A204.1 (cell line): ENCODE data around the gene ARHGAP19.

ENCODE experiments used
- FAIRE-seq: peaks from 2 replicates; lab custom pipeline; 2012; peaks lifted over from hg19 to GRCh38; lab: Jason Lieb, UNC

Gene ARHGAP19

DNA sequence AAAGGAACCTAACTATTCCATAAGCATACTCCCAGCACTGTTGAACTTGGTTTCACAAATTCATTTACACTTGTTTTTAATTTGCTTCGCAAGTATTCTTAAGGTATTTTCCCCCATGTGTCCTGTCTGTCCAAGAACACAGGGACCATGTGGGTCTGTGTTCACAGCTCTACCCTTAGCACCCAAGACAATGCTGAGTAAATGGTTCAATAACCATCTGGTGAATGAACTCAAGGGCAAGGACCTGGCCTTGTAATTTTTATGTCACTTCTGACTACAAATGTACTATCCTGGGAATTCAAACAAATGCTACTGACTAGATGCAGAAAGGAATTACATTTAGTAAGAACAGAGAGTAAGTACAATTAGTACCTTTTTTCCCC is 63.7 kb downstream of the ARHGAP19 start:
- no peak for FAIRE-seq

DNA sequence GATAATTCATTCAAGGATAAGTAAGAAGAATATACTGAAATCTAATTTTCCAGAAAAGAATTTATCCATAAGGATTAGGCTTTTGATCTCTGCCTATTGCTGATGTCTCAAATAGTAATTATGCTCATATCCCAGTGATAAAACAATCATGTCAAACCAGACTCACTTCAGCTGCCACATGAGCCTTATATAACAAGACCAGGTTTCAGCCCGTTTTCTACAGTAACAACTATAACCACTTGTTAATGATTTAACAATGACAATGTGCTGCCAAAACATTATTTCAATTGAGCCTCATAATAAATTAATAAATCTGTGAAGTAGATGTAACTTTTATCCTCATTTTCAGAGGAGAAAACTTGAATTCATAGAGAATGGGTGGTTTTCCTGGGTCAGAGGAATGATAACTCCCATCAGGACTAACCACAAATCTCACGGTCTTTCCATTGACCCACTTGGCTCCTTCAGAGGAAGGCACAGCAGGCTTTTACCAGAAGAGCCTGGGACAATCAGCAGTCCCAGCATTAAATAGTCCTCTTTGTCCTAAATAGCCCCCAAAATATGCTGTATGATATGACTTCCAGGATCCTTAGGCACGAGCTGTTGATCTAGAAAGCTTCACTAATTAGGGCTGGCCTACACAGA is 64.2 kb downstream of the ARHGAP19 start:
- FAIRE-seq: no peak

GRCh38 chr10:97226398-97226797 is 66.0 kb downstream of the ARHGAP19 start:
- no peak for FAIRE-seq

DNA sequence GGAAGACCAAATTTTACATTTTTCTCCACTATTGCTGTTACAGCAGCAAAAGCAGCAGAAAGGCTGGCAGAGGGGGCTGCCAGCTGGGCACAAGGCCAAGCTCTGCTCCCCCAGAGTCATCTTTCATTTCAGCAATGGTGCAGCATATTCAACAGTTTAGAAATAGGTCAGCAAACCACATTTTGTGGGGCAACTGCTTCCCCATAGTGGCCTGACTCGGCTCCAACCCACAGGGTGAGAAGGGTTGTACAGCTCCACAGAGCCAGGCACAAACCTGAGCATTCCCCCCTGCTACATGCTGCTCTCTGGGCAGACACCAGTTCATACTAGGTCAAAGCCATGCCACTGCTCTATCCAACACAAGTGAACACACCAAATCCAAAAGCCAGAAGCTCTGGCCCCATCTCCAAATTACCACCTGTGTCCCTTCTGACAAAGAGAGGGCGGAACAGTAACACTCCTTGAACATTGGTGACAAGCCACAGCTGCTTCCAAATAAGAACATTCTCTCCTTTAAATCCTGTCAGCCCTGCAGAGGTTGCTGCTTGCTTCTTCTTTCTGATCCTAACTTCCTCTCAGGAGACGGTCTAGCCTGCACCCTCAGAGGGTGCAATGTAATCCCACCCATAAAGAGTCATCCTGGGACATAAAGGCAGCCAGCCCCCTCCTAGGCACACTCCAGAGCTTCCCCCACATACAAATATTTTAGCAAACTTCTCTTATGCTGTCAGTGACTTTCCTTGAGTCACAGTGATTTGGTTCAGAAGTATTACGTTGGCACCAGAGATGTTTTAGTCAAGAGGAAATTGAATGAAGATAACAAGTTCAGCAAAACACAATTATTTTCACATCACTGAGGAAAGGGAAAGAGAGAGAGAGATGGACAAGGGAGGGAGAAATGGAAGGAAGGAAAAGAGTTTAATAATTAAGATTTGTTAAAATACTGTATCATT is 67.7 kb downstream of the ARHGAP19 start:
- FAIRE-seq: no peak

- no peak for FAIRE-seq
Measured at GRCh38 chr10:97222326-97222961, 70.0 kb downstream of the ARHGAP19 start.

DNA sequence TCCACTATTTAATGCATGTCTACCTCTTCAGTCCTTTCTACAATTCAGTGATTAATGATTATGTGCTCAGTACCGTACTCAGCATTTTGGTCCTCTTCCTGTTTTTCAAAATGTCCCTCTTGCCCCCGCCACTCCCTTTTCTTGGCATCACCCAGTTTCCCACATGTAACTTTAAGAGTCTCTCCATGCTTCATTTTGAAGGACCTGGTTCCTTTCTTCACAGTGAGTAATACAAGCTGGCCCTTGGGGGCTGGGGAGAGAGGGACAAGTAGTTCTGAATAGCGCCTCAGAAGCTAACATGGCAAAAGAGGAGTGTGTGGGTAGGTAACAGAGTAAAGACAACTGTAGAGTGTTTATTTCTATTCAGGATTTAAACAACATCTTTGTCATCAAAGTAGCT is 72.1 kb downstream of the ARHGAP19 start:
- no peak for FAIRE-seq

GRCh38 chr10:97217299-97217698 is 75.1 kb downstream of the ARHGAP19 start:
- no peak for FAIRE-seq

GRCh38 chr10:97215619-97216260 is 76.7 kb downstream of the ARHGAP19 start:
- no peak for FAIRE-seq

GRCh38 chr10:97213431-97213830 is 79.0 kb downstream of the ARHGAP19 start:
- no peak for FAIRE-seq

DNA sequence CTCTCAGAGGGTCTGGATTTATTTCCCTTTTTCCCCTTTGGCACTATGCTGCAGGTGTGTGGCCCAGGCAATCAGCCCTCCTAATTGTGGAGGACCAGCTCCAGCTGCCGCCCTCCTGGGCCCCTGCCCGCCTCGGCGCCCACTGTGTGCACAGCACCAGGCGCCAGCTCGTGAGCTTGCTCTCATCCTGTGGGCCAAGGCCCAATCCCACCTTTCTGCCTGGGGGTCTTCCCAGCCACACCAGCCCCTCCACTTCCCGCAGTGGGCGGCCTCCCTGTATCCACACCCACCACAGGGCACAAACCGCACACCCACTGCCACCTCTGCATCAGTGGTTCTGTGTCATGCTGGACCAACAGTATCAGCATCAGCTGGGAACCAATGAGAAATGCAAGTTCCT is 81.2 kb downstream of the ARHGAP19 start:
- FAIRE-seq: no peak

DNA sequence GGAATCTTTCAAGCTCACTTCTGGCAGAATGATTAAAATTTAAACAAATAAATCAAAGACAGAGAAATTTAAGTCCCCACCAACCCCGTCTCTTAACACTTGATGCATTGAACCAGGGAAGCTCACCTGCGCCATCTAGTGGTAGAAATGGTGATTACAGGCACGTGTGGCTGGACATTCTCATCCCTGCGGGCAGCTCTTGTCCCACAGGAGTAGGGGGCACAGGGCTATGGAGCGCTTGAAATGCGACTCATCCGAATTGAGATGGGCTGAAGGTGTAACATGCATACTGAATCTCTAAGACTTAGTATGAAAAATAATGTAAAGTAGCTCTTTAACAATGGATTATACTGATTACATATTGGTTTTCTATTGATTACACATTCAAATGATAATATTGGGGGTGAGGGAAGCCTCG is 81.9 kb downstream of the ARHGAP19 start:
- FAIRE-seq: peak; percentile 75

DNA sequence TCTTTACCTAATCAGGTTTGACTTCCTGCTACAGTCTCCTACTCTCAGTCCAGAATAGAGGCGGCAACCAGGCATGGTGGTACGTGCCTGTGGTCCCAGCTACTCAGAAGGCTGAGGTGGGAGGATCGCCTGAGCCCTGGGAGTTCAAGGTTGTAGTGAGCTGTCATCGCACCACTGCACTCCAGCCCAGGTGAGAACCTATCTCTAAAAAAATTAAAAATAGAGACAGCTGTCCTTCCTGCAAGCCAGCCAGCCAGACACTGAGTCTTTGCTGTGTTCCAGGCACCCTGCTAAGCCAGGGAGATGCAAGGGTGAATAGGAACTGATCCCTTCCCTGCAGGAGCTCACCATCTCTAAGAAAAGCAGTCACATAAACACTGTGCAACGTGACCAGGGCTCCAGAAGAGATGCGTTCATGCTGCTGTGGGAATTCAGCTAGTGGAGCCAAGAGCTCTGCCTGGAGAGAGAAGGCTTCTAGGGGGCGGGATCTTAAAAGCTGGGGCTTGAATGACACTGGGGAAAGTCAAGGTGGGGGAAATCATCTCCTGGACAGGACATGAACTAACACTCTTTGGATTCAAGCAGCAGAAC is 84.6 kb downstream of the ARHGAP19 start:
- FAIRE-seq: no peak

- FAIRE-seq: no peak
Measured at GRCh38 chr10:97207131-97207530, 85.3 kb downstream of the ARHGAP19 start.

DNA sequence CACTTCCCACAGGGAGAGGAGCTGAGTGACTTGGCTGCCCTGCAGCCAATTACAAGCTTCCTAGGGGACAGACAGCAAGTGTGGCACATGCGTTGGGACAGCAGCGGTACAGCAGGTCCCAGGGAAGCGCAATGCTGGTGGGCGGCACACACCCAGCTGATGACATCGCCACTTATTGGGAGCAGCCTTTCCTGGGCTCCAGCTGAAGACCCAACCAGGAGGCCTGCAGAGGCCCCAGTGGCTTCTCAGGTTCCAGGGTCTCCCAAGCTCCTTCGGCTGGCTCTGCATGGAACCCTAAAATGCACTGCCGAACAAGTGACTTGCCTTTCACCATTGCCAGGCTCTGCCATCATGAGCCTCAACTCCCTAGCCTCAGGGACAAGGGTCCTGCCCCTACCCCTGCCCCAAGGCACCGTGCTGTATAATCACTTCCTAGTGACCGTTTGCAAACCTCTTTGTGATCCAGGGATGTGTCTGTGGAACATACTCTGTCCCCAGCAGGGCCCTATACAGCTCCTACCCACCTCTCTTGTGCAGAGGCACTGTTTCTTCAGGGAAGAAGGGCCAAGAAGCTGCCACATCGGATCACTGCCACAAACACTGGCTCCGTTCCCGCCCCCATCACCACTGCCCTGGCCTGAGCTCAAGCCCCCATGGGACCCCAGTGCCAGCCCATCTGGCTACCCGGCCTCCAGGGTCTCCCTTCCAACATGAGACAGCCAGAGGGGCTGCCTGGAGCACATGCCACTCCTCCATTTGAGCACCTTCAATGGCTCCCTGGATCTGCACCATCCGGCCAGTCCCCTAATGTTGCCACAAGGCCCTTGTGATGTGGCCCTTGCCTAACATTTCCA is 87.4 kb downstream of the ARHGAP19 start:
- no peak for FAIRE-seq

- FAIRE-seq: no peak
Measured at GRCh38 chr10:97203220-97203619, 89.2 kb downstream of the ARHGAP19 start.

GRCh38 chr10:97200616-97201015 is 91.8 kb downstream of the ARHGAP19 start:
- no peak for FAIRE-seq

DNA sequence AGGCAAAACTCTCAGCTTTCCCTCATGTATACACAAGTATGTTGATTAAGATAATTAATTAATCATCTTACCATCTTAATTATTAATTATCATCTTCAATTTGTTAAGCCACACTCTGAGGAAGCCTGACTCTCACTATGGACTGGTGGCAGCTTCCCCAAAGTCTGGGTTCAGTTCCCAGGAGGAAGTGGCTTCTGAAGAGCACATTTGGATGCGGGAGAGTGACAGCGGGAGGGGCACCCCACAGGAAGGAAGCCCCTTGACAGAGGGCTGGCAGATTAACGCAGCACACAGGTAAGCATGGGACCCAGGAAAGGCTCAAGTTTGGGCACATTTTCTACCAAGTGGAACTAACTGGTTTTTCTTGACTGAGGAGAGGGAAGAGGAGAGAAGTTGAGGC is 93.3 kb downstream of the ARHGAP19 start:
- no peak for FAIRE-seq

DNA sequence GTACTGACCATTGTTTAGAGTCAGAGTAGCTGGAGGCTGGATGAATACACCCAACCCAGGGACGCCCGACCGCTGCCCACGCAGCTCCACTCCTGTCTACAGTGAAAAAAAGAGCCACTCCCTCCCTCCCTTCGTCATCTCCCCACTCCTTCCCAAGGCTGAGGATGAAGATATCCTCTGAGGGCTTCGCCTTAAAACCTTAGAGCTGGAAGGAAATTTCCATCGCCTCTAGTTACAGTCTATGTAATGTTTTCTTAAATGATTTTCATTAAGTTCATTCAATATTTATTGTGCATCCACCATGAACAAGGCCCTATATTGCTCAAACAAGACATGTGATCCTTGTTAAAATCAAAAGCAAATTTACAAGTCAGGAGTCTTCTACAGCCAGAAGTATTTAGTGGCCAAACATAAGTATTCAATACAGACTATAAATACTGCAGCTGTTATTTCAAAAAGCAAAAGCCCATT is 95.4 kb downstream of the ARHGAP19 start:
- FAIRE-seq: no peak

DNA sequence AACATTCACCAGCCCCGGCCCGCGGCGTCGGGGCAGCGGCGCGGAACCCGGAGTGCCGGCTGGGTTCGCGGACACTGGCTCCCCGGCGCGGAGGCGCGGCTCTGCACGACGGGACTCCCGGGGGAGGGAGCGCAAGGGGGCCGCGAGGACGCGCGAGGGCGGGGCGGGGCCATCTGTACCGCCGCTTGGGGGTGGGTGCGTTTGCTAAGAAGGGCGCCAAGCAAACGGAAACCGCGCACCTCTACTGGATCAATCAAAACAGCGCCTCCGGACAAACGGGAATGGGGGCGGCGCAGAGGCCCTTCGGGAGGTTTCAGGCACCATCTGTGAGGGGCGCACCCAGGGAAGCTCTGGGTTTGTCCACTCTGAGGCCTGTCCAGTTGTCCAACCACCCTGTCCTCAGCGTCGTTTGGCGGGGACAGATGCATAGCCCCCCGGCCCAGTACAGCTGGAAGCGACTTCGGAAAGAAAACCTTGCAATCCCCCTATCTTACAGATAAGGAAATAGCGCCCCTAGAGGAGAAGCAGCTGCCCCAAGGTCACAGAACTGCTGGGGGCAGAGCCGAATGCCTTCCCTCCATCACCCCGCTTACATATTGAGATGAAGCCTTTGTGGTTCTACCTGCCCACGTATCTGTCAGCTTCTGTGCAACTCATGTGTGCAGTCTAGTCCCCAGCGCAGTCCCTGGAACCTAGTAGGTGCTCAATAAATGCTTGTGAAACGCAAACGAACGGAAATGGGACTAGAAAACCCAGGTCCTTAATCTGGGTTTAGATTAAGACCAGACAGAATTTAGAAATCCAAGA is 96.0 kb downstream of the ARHGAP19 start:
- no peak for FAIRE-seq

GRCh38 chr10:97195706-97196222 is 96.7 kb downstream of the ARHGAP19 start:
- FAIRE-seq: no peak
